ENCODE data around the gene PPP1R15B.
A peak's percentile ranks its signal among the peaks of the same experiment; 100 is the strongest.

PPP1R15B gene

GRCh38 chr1:204384636-204385352 lies 26.8 kb downstream of the PPP1R15B start:
- no peak overlapping the region for H3K4me3 ChIP-seq (ENCODE audit: low read depth, low read length)
- no peak for TF ChIP-seq CTCF (IDR thresholded peaks at IDR 0.05; ENCODE audit: borderline replicate concordance, insufficient read depth, low read depth, low read length)

- H3K4me3 ChIP-seq (ENCODE audit: low read depth, low read length), result no peak overlapping the region
- TF ChIP-seq CTCF (IDR thresholded peaks at IDR 0.05; ENCODE audit: borderline replicate concordance, insufficient read depth, low read depth, low read length), result no peak
These were observed 28.3 kb downstream of the PPP1R15B start for GRCh38 chr1:204383163-204383904.

- no peak overlapping the region for H3K4me3 ChIP-seq (ENCODE audit: low read depth, low read length)
- TF ChIP-seq CTCF (IDR thresholded peaks at IDR 0.05; ENCODE audit: borderline replicate concordance, insufficient read depth, low read depth, low read length), result no peak
These were observed 28.9 kb downstream of the PPP1R15B start for GRCh38 chr1:204382714-204383083.

GRCh38 chr1:204380293-204380831 lies 31.3 kb downstream of the PPP1R15B start:
- no peak for TF ChIP-seq CTCF (IDR thresholded peaks at IDR 0.05; ENCODE audit: borderline replicate concordance, insufficient read depth, low read depth, low read length)
- no peak overlapping the region for H3K4me3 ChIP-seq (ENCODE audit: low read depth, low read length)

GRCh38 chr1:204377800-204378668 lies 33.6 kb downstream of the PPP1R15B start:
- H3K4me3 ChIP-seq (ENCODE audit: low read depth, low read length), result peak overlapping the region; percentile 33
- no peak for TF ChIP-seq CTCF (IDR thresholded peaks at IDR 0.05; ENCODE audit: borderline replicate concordance, insufficient read depth, low read depth, low read length)

GRCh38 chr1:204376919-204377799 lies 34.5 kb downstream of the PPP1R15B start:
- TF ChIP-seq CTCF (IDR thresholded peaks at IDR 0.05; ENCODE audit: borderline replicate concordance, insufficient read depth, low read depth, low read length), result no peak
- no peak overlapping the region for H3K4me3 ChIP-seq (ENCODE audit: low read depth, low read length)

Data from GM12875 (cell line).